HCT116 (cell line): ENCODE results near the gene ZNF414. TPM values are rescaled to one million over a fixed set of nuclear protein-coding genes. Genes with fewer than 3 reads are reported as not detected.

Experiments used
- ATAC-seq: fragments of 200-7000 bp; cut with Tn5 transposase; 2 replicates; pipeline ENCODE4 v1.9.1; 2020; ENCODE audit warnings: mild to moderate bottlenecking, moderate library complexity
- BruUV-seq: library from RNA; stranded (reverse); fragments of 400-500 nt; replicated peaks from 2 replicates; lab custom pipeline; 2021; lab: Mats Ljungman, UMichigan
- CTCF ChIA-PET: fragments of 300-600 bp; sonication (Branson Sonifier 250); formaldehyde crosslinking; loops from one replicate; lab custom pipeline; 2021; ENCODE audit warnings: antibody characterized with exemption; lab: Charles Lee
- POLR2A ChIA-PET: fragments of 300-600, 350-600 bp; sonication (Branson Sonifier 250); formaldehyde crosslinking; loops from one replicate; lab custom pipeline; 2021; ENCODE audit warnings: antibody characterized with exemption; lab: Charles Lee
- RAD21 ChIA-PET, 2 experiments: fragments of 300-600 bp; sonication (Branson Sonifier 250); formaldehyde crosslinking; loops; one replicate each; lab custom pipeline; 2023; ENCODE audit warnings: low total read pairs in 2 of 2; ENCODE audit not compliant: uncharacterized antibody in 2 of 2, unreplicated experiment in 2 of 2, low non-redundant PET in 1 of 2; lab: Charles Lee
- DNase-seq: peaks from one replicate; pipeline ENCODE4 v3.0.0-alpha.2; 2010; ENCODE audit warnings: low read depth, low spot score
- H2AFZ ChIP-seq: fragments of 200-600 bp; shearing (Covaris generic), sonication (generic); 2 replicates; pipeline ENCODE4 v1.6.1; 2017; ENCODE audit warnings: low read depth, mixed run types, mixed read lengths, antibody characterized with exemption, low read length; ENCODE audit not compliant: poor library complexity, severe bottlenecking
- H3K27ac ChIP-seq: 2 replicates; pipeline ENCODE4 v1.5.1; 2012; ENCODE audit warnings: low read depth, low read length
- H3K27me3 ChIP-seq: fragments of 200-600 bp; sonication (generic); 2 replicates; pipeline ENCODE4 v1.6.1; 2016; ENCODE audit warnings: mixed run types, low read length, mixed read lengths; ENCODE audit not compliant: insufficient read depth
- H3K36me3 ChIP-seq, 2 experiments: fragments of 200-500 bp in 1 of 2; fragments of 200-600 bp in 1 of 2; sonication (Bioruptor generic) in 1 of 2; sonication (generic) in 1 of 2; 2 replicates each; pipeline versions ENCODE4 v1.5.1 to v1.6.1; 2014 to 2016; ENCODE audit warnings: low read length in 2 of 2, inconsistent platforms in 1 of 2, mixed read lengths in 1 of 2, mixed run types in 1 of 2; ENCODE audit not compliant: insufficient read depth in 2 of 2, control insufficient read depth in 1 of 2
- H3K4me1 ChIP-seq, 2 experiments: fragments of 200-600 bp in 1 of 2; sonication (generic) in 1 of 2; 2 replicates each; pipeline versions ENCODE4 v1.5.1 to v1.6.1; 2012 to 2017; ENCODE audit warnings: low read length in 2 of 2, inconsistent platforms in 1 of 2, mild to moderate bottlenecking in 1 of 2, mixed read lengths in 1 of 2, mixed run types in 1 of 2, moderate library complexity in 1 of 2; ENCODE audit not compliant: insufficient read depth in 2 of 2, control insufficient read depth in 1 of 2
- H3K4me2 ChIP-seq: fragments of 200-600 bp; sonication (generic); 2 replicates; pipeline ENCODE4 v1.6.1; 2017; ENCODE audit warnings: mixed run types, low read length, mixed read lengths
- H3K4me3 ChIP-seq, 2 experiments: fragments of 200-600 bp in 1 of 2; sonication (generic) in 1 of 2; replicated peaks in 1 of 2; 2 replicates each; pipeline ENCODE4 v1.5.1; 2011 to 2016; ENCODE audit warnings: low read length in 2 of 2, control low read depth in 1 of 2, low read depth in 1 of 2, mild to moderate bottlenecking in 1 of 2, mixed read lengths in 1 of 2, mixed run types in 1 of 2
- H3K79me2 ChIP-seq: fragments of 200-600 bp; sonication (generic); 2 replicates; pipeline ENCODE4 v1.6.1; 2017; ENCODE audit warnings: mild to moderate bottlenecking, mixed run types, low read length, moderate library complexity, mixed read lengths; ENCODE audit not compliant: insufficient read depth
- H3K9ac ChIP-seq: fragments of 200-600 bp; sonication (generic); 2 replicates; pipeline ENCODE4 v1.6.1; 2016; ENCODE audit warnings: low read length, mixed read lengths
- H3K9me2 ChIP-seq: fragments of 200-600 bp; sonication (generic), shearing (Covaris generic); 2 replicates; pipeline ENCODE4 v1.6.1; 2017; ENCODE audit warnings: mixed run types, mild to moderate bottlenecking, moderate library complexity; ENCODE audit not compliant: insufficient read depth
- H3K9me3 ChIP-seq, 2 experiments: fragments of 200-500 bp in 1 of 2; fragments of 200-600 bp in 1 of 2; sonication (Bioruptor generic) in 1 of 2; sonication (generic) in 1 of 2; 2 replicates each; pipeline ENCODE4 v1.6.1; 2014 to 2017; ENCODE audit warnings: low read length in 2 of 2, mixed read lengths in 2 of 2, inconsistent platforms in 1 of 2, low read depth in 1 of 2, mild to moderate bottlenecking in 1 of 2, mixed run types in 1 of 2, moderate library complexity in 1 of 2; ENCODE audit not compliant: control insufficient read depth in 1 of 2, insufficient read depth in 1 of 2
- H4K20me1 ChIP-seq: fragments of 200-600 bp; sonication (generic), shearing (Covaris generic); 2 replicates; pipeline ENCODE4 v1.6.1; 2017; ENCODE audit warnings: mixed run types, mild to moderate bottlenecking, moderate library complexity; ENCODE audit not compliant: insufficient read depth
- ATF3 ChIP-seq: IDR thresholded peaks from 2 replicates; pipeline ENCODE4 v1.6.1; 2012
- CBX3 ChIP-seq: IDR thresholded peaks from 2 replicates; pipeline ENCODE4 v1.6.1; 2012; ENCODE audit warnings: low read depth
- CEBPB ChIP-seq: IDR thresholded peaks from 2 replicates; pipeline ENCODE4 v1.6.1; 2012; ENCODE audit warnings: low read depth
- CTCF ChIP-seq, 3 experiments: fragments of 200-600 bp in 1 of 3; sonication (generic) in 1 of 3; IDR thresholded peaks in 2 of 3; conservative IDR thresholded peaks in 1 of 3; 2 replicates each; pipeline ENCODE4 v1.5.1; 2012 to 2017; ENCODE audit warnings: low read depth in 2 of 3, low read length in 2 of 3, antibody characterized with exemption in 1 of 3, borderline replicate concordance in 1 of 3, control low read depth in 1 of 3, mild to moderate bottlenecking in 1 of 3, mixed read lengths in 1 of 3, mixed run types in 1 of 3, moderate library complexity in 1 of 3; ENCODE audit not compliant: insufficient read depth in 1 of 3
- EGR1 ChIP-seq: IDR thresholded peaks from 2 replicates; pipeline ENCODE4 v1.6.1; 2012; ENCODE audit warnings: low read depth
- ELF1 ChIP-seq: IDR thresholded peaks from 2 replicates; pipeline ENCODE4 v1.6.1; 2012; ENCODE audit warnings: low read depth, borderline replicate concordance
- EZH2 ChIP-seq: fragments of 200-600 bp; sonication (generic); IDR thresholded peaks from 2 replicates; pipeline ENCODE4 v1.6.1; 2017; ENCODE audit warnings: antibody characterized with exemption, mixed run types
- EZH2phosphoT487 ChIP-seq: fragments of 200-600 bp; IDR thresholded peaks from 2 replicates; pipeline ENCODE4 v1.6.1; 2018; ENCODE audit warnings: antibody characterized with exemption, borderline replicate concordance
- FOSL1 ChIP-seq: IDR thresholded peaks from 2 replicates; pipeline ENCODE4 v1.6.1; 2012; ENCODE audit warnings: low read depth
- JUND ChIP-seq: IDR thresholded peaks from 2 replicates; pipeline ENCODE4 v1.6.1; 2012
- MAX ChIP-seq: IDR thresholded peaks from 2 replicates; pipeline ENCODE4 v1.6.1; 2012
- POLR2A ChIP-seq: IDR thresholded peaks from 2 replicates; pipeline ENCODE4 v1.7.0; 2011; ENCODE audit warnings: borderline replicate concordance; ENCODE audit not compliant: insufficient read depth, insufficient read length; ENCODE audit errors: extremely low read depth
- POLR2AphosphoS5 ChIP-seq: IDR thresholded peaks from 2 replicates; pipeline ENCODE4 v1.6.1; 2011; ENCODE audit warnings: mild to moderate bottlenecking, low read depth, low read length, moderate library complexity
- REST ChIP-seq: IDR thresholded peaks from 2 replicates; pipeline ENCODE4 v1.6.1; 2012; ENCODE audit warnings: low read depth
- SIN3A ChIP-seq: IDR thresholded peaks from 2 replicates; pipeline ENCODE4 v1.6.1; 2012; ENCODE audit warnings: low read depth
- SP1 ChIP-seq: IDR thresholded peaks from 2 replicates; pipeline ENCODE4 v1.6.1; 2012; ENCODE audit warnings: low read depth
- SRF ChIP-seq: IDR thresholded peaks from 2 replicates; pipeline ENCODE4 v1.6.1; 2012; ENCODE audit warnings: low read depth
- TCF7L2 ChIP-seq: IDR thresholded peaks from 2 replicates; pipeline ENCODE4 v1.7.0; 2011; ENCODE audit warnings: borderline replicate concordance, inconsistent platforms; ENCODE audit not compliant: insufficient read depth, insufficient read length; ENCODE audit errors: extremely low read depth
- ZFX ChIP-seq: fragments of 450-650 bp; IDR thresholded peaks from 2 replicates; pipeline ENCODE4 v1.6.1; 2017
- ZNF274 ChIP-seq: fragments of 200-500 bp; sonication (Bioruptor generic); IDR thresholded peaks from 2 replicates; pipeline ENCODE4 v1.6.1; 2014; ENCODE audit warnings: mild to moderate bottlenecking, low read depth, low read length, inconsistent platforms
- intact Hi-C: fragments of 100-400 bp; cut with micrococcal nuclease; formaldehyde crosslinking; loops from 2 replicates; pipeline ENCODE4 v1.10.0; 2022
- total RNA-seq: library from RNA; stranded (reverse); gene quantifications from one replicate; pipeline ENCODE4 v1.2.1, GENCODE V29; 2021; ENCODE audit not compliant: unreplicated experiment

The ZNF414 gene
- total RNA-seq, 1 experiment from 2014 or later = 31.9 TPM

- TF ChIP-seq SRF (no peak; the same call in 1 of the 2 replicates), MAX (no peak; the same call in 1 of the 2 replicates), POLR2AphosphoS5 (peak; percentile 98), EGR1 (peak; percentile 81), CBX3 (peak; percentile 53; the same call in 1 of the 2 replicates), EZH2 (no peak), ZNF274 (no peak), SIN3A (peak; percentile 73; the same call in 1 of the 2 replicates)
- TF ChIP-seq, all 23 proteins: peak for 9
Observed at GRCh38 chr19:8513687-8514504, at the start of gene ZNF414 (continued).

GRCh38 chr19:8561075-8561764 lies 47.3 kb upstream of the ZNF414 start:
- no peak for ATAC-seq
- ChIA-PET POLR2A (no interaction called here), RAD21 (no interaction called here)
- TF ChIP-seq SP1 (no peak), CBX3 (no peak), FOSL1 (no peak), ZFX (no peak), TCF7L2 (no peak), ELF1 (no peak), EGR1 (no peak), POLR2A (no peak), REST (no peak), ZNF274 (no peak), CTCF (IDR thresholded peaks at IDR 0.05 in 2 of 3, conservative IDR thresholded peaks at IDR 0.05 in 1 of 3; ENCODE audit: borderline replicate concordance in 1 of 3, insufficient read depth in 1 of 3, low read depth in 2 of 3, low read length in 2 of 3) (no peak), CEBPB (no peak), POLR2AphosphoS5 (no peak), EZH2phosphoT487 (no peak), ATF3 (no peak), JUND (no peak)

More at GRCh38 chr19:8561075-8561764, 47.3 kb upstream of the ZNF414 start:
- intact Hi-C loops = no loop called here
- H4K20me1 ChIP-seq = no peaks in the 10 kb centered on the region
- no peak overlapping the region for H3K4me2 ChIP-seq
- H3K9ac ChIP-seq = no peak overlapping the region
- BruUV-seq = no TSS peak
- no peak overlapping the region for H3K27ac ChIP-seq
- no peaks in the 10 kb centered on the region for H3K9me3 ChIP-seq
- H3K4me1 ChIP-seq = no peaks in the 10 kb centered on the region
- H3K27me3 ChIP-seq = no peaks in the 10 kb centered on the region
- H3K9me2 ChIP-seq = no peaks in the 10 kb centered on the region
- H3K36me3 ChIP-seq = no peaks in the 10 kb centered on the region
- no peak for DNase-seq
- H3K4me3 ChIP-seq = no peak overlapping the region
- H2AFZ ChIP-seq = no peak overlapping the region
- CTCF ChIA-PET = no interaction called here
- no peaks in the 10 kb centered on the region for H3K79me2 ChIP-seq
